Left lobe of liver (tissue), 2 donors: ENCODE results near the gene ZBTB2. TPM values are rescaled to one million over a fixed set of nuclear protein-coding genes. Genes with fewer than 3 reads are reported as not detected.

Experiments
- ATAC-seq: fragments of 200-7000 bp; cut with Tn5 transposase; one replicate; pipeline ENCODE4 v1.9.1; 2020; ENCODE audit warnings: mild to moderate bottlenecking, moderate library complexity
- DNase-seq: peaks from one replicate; pipeline ENCODE4 v3.0.0-alpha.2; 2020; ENCODE audit warnings: low spot score
- total RNA-seq: library from RNA; stranded (reverse); gene quantifications from one replicate; pipeline ENCODE4 v1.2.1, GENCODE V29; 2021
- donor health status: DM: no; HTN: no; CAD: no; lungs with moderate emphysema.
- donor health status: DM: no; HTN: yes; CAD: no.

ZBTB2 gene
- 2.7 TPM for total RNA-seq

GRCh38 chr6:151391471-151392413 lies at the start of gene ZBTB2:
Gene ZBTB2, minus strand, starts transcription at chr6:151391559. Its CDS starts 17,922 bp downstream, at chr6:151373637.
- ATAC-seq: peak; percentile 3
- DNase-seq: peak; percentile 70

DNA sequence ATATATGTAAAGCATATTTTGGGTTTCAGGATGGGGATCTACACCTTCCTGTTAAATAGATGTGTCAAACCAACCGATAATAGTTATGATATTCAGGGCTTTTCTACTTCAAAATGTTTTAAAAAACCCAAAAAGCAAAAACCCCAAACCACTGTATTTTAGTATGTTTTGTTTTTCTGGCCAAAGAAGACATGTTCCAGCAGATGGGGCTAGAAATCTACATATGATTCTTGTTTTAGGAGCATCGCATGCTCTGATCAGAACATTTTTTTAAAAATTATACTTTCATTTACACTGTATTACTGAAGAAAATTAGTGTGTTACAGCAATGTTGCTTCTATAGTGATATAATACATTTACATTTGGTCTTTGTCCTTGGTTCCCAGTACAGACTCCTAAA lies 49.6 kb upstream of the ZBTB2 start:
- DNase-seq (no peak), ATAC-seq (peak; percentile 47)

DNA sequence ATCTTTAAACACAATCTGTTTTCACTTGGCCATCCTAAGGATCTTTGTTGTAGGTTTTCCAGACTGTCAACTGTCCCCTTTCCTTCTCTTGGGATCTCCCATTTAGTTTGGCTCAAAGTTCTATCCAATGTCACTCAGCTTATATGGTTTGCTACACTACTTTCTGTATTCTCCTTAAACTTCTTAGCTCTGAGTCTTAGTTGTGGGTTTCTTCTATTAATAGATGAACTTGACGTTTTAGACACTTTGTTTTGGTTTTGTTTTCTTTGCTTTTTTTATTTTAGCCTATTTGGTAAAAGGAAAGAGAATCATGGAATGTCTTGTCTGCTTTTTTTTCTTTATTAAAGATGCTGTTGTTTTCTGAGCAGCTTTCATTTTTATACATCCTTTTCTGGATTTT lies 49.1 kb upstream of the ZBTB2 start:
- ATAC-seq: no peak
- no peak for DNase-seq

DNA sequence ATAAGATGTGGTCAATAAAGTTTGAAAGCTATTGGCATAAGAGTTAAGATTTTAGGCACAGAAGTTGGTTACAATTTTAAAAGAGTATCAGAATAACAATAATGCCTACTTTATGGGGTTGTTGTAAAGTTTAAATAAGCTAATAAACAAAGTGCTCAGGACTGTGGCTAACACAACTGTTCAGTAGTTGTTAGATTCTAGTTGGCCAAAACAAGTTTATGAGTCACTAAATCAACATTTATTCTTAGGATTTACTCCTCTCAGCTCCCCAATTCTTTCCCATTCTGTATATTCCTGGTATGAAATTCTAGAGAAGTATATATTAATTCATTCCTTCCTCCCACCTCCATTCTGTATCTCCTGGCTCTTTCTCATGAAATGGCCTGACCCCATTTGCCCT lies 46.0 kb upstream of the ZBTB2 start:
- DNase-seq (no peak), ATAC-seq (peak; percentile 20)

DNA sequence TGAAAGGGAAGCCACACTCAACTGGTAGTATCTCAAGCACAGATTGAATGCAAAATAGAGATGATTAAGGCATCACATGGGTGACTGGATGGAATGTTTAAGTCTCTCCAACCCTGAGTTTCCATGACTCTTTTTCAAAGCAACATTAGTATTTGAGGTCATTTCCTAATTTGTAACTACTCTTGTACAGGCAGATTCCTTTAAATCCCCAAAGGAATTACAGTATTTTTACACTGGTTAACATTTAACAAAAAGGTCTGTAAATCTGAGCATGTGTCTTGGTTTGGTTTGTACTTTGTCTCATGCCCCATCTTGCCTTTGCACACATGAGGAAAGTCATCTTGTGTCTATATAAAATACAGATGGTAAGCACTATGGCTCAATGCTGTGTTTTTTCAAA lies 45.4 kb upstream of the ZBTB2 start:
- DNase-seq (no peak), ATAC-seq (peak; percentile 37)

- DNase-seq (no peak), ATAC-seq (no peak)
Measured at GRCh38 chr6:151436300-151436699, 44.9 kb upstream of the ZBTB2 start.

DNA sequence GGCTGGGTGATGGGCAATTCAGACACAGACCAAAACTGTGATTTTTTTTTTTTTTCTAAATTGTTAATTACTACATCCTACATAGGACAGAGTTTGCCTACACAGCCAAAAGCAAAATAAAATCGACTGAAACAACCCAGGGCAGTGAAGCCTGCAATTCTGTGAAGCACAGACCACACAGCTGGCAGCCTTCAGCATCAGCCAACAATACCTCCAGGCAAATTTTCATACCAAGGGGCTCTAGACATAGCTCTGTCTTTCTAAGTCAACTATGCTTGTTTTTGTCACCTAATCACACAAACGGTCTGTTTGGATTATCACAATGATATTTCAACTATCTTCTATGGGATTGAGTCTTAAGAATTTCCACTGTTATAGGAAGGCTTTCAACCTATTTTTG lies 43.0 kb upstream of the ZBTB2 start:
- ATAC-seq (no peak), DNase-seq (no peak)

DNA sequence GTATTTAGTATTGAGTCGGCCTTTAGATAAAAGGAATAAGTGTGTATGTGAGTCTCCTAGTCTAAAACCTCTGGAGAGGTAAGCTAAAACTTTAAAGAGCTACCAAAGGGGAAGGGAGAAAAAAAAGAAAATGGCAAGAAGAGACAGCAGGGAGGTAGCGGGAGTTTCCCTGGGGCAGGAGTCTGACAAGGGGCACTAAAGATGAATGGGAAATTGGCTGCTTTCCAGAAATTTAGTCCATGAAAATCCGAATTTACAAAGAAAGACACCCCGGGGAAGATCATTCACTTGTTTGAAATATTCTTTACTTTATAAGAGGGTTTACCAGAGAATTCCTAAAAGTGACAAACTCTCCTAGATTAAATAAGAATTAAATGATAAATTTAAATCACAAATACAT lies 41.3 kb upstream of the ZBTB2 start:
- ATAC-seq: no peak
- no peak for DNase-seq

DNA sequence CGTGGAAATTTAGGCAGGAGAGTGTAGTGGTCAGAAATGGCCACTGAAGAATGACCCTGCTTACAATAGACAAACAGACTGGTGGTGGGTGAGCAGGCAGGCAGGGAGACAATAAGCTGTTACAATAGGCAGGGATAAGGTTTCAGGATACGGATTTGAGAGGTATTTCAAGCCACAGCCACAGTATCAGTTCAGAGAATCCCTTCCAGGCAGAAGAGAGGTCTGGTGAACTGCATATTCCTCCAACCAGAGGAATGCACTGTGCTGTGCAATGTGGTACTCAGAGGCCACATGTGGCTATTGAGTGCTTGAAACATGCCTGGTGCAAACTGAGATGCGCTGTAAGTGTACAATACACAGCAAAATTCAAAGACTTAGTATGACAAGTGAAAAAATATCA lies 40.0 kb upstream of the ZBTB2 start:
- ATAC-seq (no peak), DNase-seq (no peak)

GRCh38 chr6:151430886-151431285 lies 39.5 kb upstream of the ZBTB2 start:
- DNase-seq (no peak), ATAC-seq (peak; percentile 19)

DNA sequence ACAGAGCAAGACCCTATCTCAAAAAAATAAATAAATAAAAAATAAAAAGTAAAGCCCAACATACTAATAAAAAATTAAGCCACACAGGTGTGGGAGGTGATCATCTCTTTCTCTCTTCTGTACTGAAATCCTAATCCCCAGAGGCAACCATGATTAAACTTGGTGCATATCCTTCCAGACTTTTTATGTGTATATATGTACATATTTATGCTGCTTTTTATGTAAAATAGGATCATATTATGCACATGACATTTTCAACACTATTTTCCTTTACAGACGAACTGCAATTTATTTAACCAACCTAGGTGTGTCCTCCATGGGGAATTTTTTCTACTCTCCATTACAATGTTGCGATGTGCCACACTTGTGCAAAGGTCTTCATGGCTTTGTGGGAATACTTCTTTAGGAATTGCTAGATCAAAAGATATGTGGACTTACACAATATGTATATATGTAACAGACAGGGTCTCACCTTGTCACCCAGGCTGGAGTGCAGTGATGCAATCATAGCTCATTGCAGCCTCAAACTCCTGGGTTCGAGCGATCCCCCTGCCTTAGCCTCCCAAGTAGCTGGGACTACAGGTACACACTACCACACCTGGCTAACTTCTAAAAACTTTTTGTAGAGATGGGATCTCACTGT lies 36.9 kb upstream of the ZBTB2 start:
- DNase-seq (no peak), ATAC-seq (no peak)

DNA sequence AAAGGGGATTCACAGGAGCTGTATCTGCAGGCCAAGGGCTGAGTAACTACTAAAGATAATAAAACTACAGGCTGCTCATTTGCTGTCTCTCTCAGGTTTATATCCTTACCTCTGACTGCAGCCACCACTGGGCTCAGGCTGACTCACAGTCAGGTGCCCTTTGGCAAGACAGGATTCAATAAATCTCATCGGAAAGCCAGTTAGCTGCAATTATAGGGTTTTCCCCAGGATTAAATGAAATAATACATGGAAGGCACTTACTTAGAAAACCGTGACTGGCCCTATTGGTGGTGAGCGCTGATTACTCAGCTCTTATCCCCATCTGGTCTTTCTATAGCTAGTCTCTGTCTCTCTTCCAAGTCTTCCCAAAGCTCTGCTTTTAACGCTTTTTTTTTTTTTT lies 34.2 kb upstream of the ZBTB2 start:
- ATAC-seq (no peak), DNase-seq (no peak)

DNA sequence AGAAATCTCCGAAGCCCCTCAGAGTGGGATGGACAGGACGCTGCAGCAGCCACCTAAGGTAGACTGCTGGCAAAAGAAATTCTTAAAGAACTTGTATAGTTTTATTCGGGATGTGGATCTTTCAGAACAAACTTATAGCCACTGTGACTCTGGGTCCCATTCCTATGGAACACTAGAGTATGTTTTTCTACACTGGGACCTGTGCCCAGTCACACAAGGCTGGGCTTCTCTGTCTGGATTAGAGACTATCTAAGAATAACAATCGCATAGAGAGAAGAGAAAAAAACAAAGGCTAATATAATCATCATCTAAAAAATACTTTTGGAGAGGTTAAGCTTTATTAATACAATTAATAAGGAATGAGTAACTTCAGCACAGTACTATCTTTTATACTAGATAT lies 31.6 kb upstream of the ZBTB2 start:
- no peak for ATAC-seq
- no peak for DNase-seq

GRCh38 chr6:151417477-151417876 lies 26.1 kb upstream of the ZBTB2 start:
- DNase-seq (no peak), ATAC-seq (no peak)

DNA sequence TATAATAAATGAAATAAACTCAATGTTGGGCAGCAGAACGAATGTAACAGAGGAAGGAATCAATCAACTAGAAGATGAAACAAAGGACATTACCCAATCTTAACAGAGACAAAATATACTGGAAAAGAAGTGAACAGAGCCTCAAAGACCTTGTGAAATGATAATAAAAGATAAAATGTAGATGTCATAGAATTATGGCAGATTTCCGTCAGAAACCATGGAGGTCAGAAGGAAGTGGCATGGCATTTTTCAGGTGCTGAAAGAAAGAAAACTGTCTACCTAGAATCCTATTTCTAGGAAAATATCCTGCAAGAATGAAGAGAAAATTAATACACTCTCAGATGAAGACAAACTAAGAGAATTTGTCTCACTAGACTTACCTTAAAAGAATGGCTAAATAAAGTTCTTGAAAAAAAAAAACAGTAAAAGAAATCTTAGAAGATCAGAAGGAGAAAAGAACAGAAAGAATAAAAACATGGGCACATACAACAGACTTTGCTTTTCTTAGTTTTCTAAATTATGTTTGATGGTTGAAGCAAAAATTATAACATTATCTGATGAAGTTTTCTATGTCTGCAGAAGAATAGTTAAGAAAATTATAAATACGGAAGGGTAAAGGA lies 23.4 kb upstream of the ZBTB2 start:
- no peak for ATAC-seq
- no peak for DNase-seq

GRCh38 chr6:151413372-151414145 lies 22.2 kb upstream of the ZBTB2 start:
- DNase-seq (no peak), ATAC-seq (no peak)

DNA sequence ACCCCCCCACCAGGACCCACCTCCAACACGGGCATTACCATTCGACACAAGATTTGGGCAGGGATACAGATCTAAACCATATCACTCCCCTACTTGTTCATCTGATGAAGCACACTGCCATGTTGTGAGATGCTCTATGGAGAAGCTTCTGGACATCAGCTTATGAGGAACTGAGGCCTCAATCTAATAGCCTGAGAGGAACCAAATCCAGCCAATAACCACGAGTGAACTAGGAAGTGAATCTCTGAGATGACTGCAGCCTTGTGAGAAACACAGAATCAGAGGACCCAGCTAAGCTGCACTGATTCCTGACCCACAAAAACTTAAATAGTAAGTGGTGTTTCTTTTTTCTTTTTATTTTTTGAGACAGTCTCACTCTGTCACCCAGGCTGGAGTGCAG lies 21.6 kb upstream of the ZBTB2 start:
- ATAC-seq: no peak

DNA sequence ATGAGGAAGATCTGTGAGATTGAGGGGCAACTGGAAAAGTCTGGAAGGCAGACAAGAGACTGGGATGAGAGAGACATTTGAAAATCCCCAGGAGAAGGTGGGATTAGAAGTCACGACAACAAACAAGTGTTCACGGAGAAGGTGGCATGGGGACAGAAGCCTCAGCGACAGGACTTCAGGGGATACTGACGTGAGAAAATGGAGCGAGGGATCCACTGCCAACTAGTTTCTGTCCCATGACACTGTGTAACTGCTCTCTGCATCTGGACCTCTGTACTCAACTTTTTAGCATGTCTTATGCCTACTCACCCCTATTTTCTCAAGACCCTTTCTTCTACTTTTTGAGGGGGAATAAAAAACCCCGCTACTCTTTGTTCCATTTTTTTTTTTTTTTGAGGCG lies 18.3 kb upstream of the ZBTB2 start:
- ATAC-seq: no peak
- no peak for DNase-seq

More for the DNA sequence above, 21.6 kb upstream of the ZBTB2 start:
- DNase-seq: no peak

DNA sequence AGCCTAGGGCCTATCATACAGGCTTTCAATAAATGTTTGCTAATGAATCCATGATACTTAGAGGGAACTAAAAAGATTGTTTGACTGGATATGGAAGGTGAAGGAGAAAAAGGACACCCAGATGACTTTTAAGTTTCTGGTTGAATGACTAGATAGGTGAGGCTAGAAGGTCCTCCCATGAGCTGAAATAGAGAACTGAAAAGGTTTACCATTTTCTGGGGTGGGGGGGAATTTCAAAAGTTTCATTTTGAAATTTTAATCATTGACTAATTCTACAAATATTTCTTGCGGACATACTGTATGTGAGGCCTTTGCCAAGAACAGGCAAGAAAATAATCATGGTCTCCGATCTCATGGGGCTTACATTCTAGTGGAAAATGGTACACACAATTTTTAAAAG lies 17.9 kb upstream of the ZBTB2 start:
- ATAC-seq: no peak
- no peak for DNase-seq

- ATAC-seq (peak; percentile 79), DNase-seq (no peak)
Measured at GRCh38 chr6:151408858-151409257, 17.5 kb upstream of the ZBTB2 start.

DNA sequence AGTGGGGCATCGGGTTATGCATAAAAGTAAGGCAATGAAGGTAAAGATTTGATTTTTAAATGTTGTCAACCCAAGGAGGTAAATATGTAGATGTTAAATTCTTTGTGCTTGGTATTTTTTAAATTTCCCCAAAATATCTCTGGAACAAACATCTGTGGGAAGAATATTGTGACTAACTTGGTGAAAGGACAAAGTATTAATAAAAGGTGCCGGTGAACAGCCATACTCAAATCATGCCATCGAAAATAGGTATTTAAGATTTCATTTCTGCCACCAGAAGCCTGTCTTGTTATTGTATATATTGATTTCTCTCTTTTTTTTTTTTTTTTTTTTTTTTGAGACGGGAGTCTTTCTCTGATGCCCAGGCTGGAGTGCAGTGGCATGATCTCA lies 12.6 kb upstream of the ZBTB2 start:
- DNase-seq (no peak), ATAC-seq (no peak)
